ENCODE measurements around the gene CDC42BPA. TPM values are rescaled to one million over a fixed set of nuclear protein-coding genes. Genes with fewer than 3 reads are reported as not detected.
"Not testable (repeated sequence)": the region's sequence is repeated elsewhere in the genome, so short reads cannot be mapped to it uniquely, and the experiment has no call there.

Gene CDC42BPA
- total RNA-seq, 1 experiment from 2014 or later: 48.6 TPM

DNA sequence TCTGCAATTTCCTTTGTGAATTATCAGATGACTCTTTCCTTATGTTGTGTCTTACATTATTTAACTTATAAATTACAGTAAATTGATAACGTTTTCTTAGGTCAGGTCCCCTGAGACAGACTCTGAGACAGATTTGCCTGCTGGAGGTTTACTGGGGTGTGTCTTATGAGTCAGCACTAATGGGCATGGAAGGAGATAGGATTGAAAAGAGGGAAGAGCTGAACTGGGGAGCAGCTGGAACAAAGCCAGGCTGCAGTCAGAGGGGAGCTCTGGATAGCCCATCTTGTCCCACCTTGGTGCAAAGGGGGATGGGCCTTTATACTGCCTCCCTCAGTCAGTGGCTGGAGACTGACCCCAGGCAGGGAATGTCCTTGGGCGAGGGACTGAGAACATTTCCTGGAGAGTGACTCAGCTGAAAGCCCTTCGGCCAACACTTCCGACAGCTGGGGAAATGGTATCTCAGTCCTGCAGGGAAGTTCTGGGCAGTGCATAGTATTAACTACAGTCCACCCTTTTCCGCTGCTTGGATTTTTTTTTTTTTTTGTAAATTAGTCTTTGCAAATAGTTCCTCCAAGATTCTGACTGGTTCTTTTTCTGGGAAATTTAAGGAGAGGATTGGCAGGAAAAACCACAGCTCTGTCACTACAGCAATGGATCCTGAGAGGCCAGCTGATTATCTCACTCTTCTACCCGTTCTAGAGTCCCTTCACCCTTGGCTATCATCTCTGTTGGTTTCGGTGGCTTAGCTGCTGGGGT lies 39.1 kb upstream of the CDC42BPA start:
- DNase-seq: peak; percentile 75
- Mint-ChIP-seq H3K4me1 (ENCODE audit: low read depth, unreplicated experiment) (peaks cover 20% of the 10 kb centered on the region), H3K9me3 (ENCODE audit: low read depth, unreplicated experiment) (no peaks in the 10 kb centered on the region), H3K27ac (ENCODE audit: unreplicated experiment) (peak overlapping the region; percentile 81), H3K36me3 (ENCODE audit: insufficient read depth, unreplicated experiment) (peaks cover 5% of the 10 kb centered on the region), H3K27me3 (ENCODE audit: unreplicated experiment) (no peaks in the 10 kb centered on the region), H3K4me3 (ENCODE audit: low read depth, unreplicated experiment) (no peak overlapping the region)
- BruUV-seq (replicated peaks): no TSS peak
- CTCF ChIA-PET: interaction anchor here (0.6 to 1.8 kb wide), 7 partner anchors 10 to 634 kb away, joined by 3 to 5 read pairs (median 4); no protein-coding TSS in a partner anchor
- intact Hi-C loops (cut with micrococcal nuclease; ENCODE audit: unreplicated experiment): loop anchor here (5.0 kb wide), 1 partner anchor 70 kb away; no protein-coding TSS in a partner anchor
- TF ChIP-seq, protein P1, sequence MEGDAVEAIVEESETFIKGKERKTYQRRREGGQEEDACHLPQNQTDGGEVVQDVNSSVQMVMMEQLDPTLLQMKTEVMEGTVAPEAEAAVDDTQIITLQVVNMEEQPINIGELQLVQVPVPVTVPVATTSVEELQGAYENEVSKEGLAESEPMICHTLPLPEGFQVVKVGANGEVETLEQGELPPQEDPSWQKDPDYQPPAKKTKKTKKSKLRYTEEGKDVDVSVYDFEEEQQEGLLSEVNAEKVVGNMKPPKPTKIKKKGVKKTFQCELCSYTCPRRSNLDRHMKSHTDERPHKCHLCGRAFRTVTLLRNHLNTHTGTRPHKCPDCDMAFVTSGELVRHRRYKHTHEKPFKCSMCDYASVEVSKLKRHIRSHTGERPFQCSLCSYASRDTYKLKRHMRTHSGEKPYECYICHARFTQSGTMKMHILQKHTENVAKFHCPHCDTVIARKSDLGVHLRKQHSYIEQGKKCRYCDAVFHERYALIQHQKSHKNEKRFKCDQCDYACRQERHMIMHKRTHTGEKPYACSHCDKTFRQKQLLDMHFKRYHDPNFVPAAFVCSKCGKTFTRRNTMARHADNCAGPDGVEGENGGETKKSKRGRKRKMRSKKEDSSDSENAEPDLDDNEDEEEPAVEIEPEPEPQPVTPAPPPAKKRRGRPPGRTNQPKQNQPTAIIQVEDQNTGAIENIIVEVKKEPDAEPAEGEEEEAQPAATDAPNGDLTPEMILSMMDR (IDR thresholded peaks at IDR 0.05; ENCODE audit: unreplicated experiment): no peak

DNA sequence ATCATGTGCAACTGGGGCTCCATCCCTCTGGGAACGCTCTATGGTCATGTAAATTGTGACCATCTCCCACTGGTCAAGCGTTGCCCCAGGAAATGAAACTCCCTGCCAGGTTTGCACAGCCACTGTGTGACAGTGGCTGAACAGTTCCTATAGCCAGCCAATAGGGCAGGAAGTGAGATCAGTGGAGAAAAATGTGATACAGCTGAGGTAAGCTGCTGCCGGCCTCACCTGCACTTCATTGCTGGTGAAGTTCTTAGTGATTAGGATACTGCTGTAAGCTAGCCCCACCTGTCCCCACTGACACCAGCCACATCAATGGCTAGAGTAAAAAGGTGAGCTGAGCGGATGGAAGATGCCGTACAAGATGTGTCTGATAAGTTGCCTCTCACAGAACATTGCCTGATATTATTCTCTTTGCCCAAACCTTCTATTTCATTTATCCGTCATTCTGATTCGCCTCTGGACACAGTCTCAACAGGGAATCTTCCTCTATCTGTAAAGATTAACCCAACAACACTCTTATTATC lies 38.4 kb upstream of the CDC42BPA start:
- Mint-ChIP-seq H3K4me1 (ENCODE audit: low read depth, unreplicated experiment) (peaks cover 20% of the 10 kb centered on the region), H3K9me3 (ENCODE audit: low read depth, unreplicated experiment) (no peaks in the 10 kb centered on the region), H3K27ac (ENCODE audit: unreplicated experiment) (peak overlapping the region; percentile 81), H3K4me3 (ENCODE audit: low read depth, unreplicated experiment) (no peak overlapping the region), H3K36me3 (ENCODE audit: insufficient read depth, unreplicated experiment) (peaks cover 5% of the 10 kb centered on the region), H3K27me3 (ENCODE audit: unreplicated experiment) (no peaks in the 10 kb centered on the region)
- CTCF ChIA-PET: interaction anchor here (1.2 to 1.8 kb wide), 4 partner anchors 9 to 73 kb away, joined by 3 to 5 read pairs (median 4); no protein-coding TSS in a partner anchor
- DNase-seq: peak; percentile 68
- intact Hi-C loops (cut with micrococcal nuclease; ENCODE audit: unreplicated experiment): loop anchor here (1.0 to 5.0 kb wide), 2 partner anchors 33 to 71 kb away; no protein-coding TSS in a partner anchor
- TF ChIP-seq, protein P1 (IDR thresholded peaks at IDR 0.05; ENCODE audit: unreplicated experiment): peak; percentile 16
- BruUV-seq (replicated peaks): TSS peak; percentile 99

DNA sequence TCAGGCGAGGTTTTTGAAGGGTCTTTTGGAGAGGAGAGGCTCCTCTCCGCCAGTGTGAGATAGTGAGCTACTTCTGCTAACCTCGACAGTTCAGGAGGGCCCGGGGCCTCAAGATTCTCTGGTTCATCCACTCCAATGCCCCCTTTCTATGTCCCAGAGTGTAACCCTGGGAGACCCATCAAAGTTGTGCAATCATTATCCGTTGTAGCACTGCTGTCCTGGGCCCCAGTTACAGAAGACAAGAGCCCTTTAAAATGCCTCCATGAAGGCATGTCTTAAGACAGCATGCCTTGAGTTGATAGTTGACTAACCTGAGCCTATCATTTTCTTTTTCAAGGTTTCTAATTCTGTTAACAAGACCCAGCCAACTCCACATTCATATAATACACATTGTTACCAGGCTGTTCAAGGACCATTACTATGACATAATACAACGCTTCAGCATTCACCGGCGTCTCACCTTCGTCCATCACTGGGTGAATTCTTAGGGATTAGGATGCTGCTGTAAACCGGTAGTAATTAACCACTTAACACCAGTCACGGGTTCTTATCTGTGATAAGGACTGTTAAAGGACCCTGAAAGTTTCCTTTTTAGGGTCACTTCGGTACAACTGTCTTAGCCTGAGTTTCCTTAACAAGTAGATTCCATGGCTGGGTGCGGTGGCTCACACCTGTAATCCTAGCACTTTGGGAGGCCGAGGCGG lies 37.4 kb upstream of the CDC42BPA start:
- TF ChIP-seq, protein P1 (IDR thresholded peaks at IDR 0.05; ENCODE audit: unreplicated experiment): no peak
- Mint-ChIP-seq H3K27me3 (ENCODE audit: unreplicated experiment) (no peaks in the 10 kb centered on the region), H3K9me3 (ENCODE audit: low read depth, unreplicated experiment) (no peaks in the 10 kb centered on the region), H3K4me1 (ENCODE audit: low read depth, unreplicated experiment) (peaks cover 20% of the 10 kb centered on the region), H3K27ac (ENCODE audit: unreplicated experiment) (peak overlapping the region; percentile 81), H3K36me3 (ENCODE audit: insufficient read depth, unreplicated experiment) (peaks cover 5% of the 10 kb centered on the region), H3K4me3 (ENCODE audit: low read depth, unreplicated experiment) (no peak overlapping the region)
- intact Hi-C loops (cut with micrococcal nuclease; ENCODE audit: unreplicated experiment): loop anchor here (1.0 to 5.0 kb wide), 2 partner anchors 32 to 72 kb away; no protein-coding TSS in a partner anchor
- DNase-seq: no peak
- no TSS peak for BruUV-seq (replicated peaks)
- CTCF ChIA-PET: interaction anchor here (0.5 to 1.2 kb wide), 2 partner anchors 8 to 312 kb away, joined by 3 read pairs; no protein-coding TSS in a partner anchor

DNA sequence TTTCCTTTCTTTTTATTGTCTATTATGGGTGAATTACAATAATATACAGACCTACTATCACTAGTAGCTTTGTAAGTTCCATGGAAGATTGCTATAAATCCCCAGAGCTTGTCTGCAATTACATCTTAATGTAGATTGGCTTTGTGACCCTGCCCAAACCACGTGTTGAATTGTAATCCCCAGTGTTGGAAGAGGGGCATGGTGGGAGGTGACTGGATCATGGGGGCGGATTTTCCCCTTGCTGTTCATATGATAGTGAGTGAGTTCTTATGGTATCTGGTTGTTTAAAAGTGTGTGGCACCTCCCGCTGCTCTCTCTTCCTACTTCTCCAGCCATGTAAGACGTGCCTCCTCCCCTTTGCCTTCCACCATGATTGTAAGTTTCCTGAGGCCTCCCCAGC lies 34.9 kb upstream of the CDC42BPA start:
- no TSS peak for BruUV-seq (replicated peaks)
- Mint-ChIP-seq H3K27me3 (ENCODE audit: unreplicated experiment) (no peaks in the 10 kb centered on the region), H3K4me1 (ENCODE audit: low read depth, unreplicated experiment) (peaks cover 20% of the 10 kb centered on the region), H3K4me3 (ENCODE audit: low read depth, unreplicated experiment) (no peak overlapping the region), H3K27ac (ENCODE audit: unreplicated experiment) (no peak overlapping the region), H3K36me3 (ENCODE audit: insufficient read depth, unreplicated experiment) (peaks cover 5% of the 10 kb centered on the region), H3K9me3 (ENCODE audit: low read depth, unreplicated experiment) (no peaks in the 10 kb centered on the region)
- TF ChIP-seq, protein P1 (IDR thresholded peaks at IDR 0.05; ENCODE audit: unreplicated experiment): no peak
- intact Hi-C loops (cut with micrococcal nuclease; ENCODE audit: unreplicated experiment): no loop called here
- CTCF ChIA-PET: no interaction called here
- no peak for DNase-seq

DNA sequence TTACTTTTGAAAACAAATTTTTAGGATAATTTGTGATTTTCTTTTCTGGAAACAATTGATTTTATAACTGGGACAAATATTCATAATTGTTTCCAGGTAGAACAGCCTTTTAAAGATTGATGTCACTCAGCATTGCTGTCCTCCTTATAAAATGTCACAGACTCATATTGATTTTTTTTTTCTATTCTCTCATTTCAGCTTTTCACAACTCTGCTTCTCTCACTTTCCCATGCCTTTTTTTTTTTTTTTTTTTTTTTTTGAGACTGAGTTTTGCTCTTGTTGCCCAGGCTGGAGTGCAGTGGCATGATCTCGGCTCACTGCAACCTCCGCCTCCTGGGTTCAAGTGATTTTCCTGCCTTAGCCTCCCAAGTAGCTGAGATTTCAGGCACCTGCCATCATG lies 33.9 kb upstream of the CDC42BPA start:
- H3K9me3 Mint-ChIP-seq (ENCODE audit: low read depth, unreplicated experiment); H3K36me3 Mint-ChIP-seq (ENCODE audit: insufficient read depth, unreplicated experiment); BruUV-seq (replicated peaks); H3K27me3 Mint-ChIP-seq (ENCODE audit: unreplicated experiment); DNase-seq; CTCF ChIA-PET; H3K27ac Mint-ChIP-seq (ENCODE audit: unreplicated experiment); H3K4me3 Mint-ChIP-seq (ENCODE audit: low read depth, unreplicated experiment); intact Hi-C loops (cut with micrococcal nuclease; ENCODE audit: unreplicated experiment): not testable (repeated sequence)
- peaks cover 13% of the 10 kb centered on the region for H3K4me1 Mint-ChIP-seq (ENCODE audit: low read depth, unreplicated experiment)

Measured in Calu3 (cell line).